Measurements from ENCODE around the gene BCL2L2.
"Not testable (repeated sequence)": the region's sequence is repeated elsewhere in the genome, so short reads cannot be mapped to it uniquely, and the experiment has no call there.

BCL2L2 gene

GRCh38 chr14:23324993-23325392 lies 18.4 kb downstream of the BCL2L2 start:
- DNase-seq, result no peak

DNA sequence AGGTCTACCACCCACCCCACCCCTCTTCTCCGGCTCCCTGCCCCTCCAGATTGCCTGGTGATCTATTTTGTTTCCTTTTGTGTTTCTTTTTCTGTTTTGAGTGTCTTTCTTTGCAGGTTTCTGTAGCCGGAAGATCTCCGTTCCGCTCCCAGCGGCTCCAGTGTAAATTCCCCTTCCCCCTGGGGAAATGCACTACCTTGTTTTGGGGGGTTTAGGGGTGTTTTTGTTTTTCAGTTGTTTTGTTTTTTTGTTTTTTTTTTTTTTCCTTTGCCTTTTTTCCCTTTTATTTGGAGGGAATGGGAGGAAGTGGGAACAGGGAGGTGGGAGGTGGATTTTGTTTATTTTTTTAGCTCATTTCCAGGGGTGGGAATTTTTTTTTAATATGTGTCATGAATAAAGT lies 19.1 kb downstream of the BCL2L2 start:
- DNase-seq, result not testable (repeated sequence)

DNA sequence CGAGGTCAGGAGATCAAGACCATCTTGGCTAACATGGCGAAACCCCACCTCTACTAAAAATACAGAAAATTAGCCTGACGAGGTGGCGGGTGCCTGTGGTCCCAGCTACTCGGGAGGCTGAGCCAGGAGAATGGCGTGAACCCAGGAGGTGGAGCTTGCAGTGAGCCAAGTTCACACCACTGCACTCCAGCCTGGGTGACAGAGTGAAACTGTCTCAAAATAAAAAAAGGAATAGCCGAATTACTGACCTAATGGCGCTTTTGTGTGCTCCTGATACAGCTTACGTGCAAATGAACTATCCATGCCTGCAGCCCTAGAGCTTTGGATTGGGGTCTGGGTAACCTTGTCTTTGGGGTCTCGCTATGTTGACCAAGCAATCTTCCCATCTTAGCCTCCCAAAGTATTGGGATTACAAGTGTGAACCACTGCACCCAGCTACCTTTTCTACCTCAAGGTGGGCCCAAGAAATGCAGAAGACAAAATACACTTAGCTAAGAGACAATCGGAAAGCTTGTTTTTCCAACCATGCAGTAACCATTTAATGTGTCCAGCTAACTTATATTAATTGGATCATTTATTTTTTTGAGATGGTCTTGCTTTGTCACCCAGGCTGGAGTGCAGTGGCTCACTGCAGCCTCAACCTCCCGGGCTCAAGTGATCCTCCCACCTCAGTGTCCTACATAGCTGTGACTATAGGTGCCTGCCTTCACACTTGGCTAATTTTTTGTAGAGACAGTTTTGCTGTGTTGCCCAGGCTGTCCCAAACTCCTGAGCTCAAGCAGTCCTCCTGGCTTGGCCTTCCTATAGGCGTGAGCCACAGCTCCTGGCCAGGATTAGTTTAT lies 20.1 kb downstream of the BCL2L2 start:
- DNase-seq, result no peak

- DNase-seq, result peak; percentile 51
Observed at GRCh38 chr14:23327947-23328744, 21.5 kb downstream of the BCL2L2 start.

DNA sequence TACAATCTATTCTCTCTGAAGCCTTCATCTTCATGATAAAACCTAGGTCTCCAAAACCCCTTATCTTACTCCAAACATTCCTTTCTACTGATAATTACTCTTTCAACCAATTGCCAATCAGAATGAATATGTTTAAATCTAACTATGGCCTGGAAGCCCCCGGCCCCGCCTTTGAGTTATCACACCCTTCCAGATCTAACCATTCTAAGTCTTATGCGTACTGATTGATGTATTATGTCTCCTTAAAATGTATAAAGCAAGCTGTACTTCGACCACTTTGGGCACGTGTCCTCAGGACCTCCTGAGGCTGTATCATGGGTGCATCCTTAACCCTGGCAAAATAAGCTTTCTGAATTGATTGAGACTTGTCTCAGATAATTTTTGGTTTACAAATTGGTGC lies 29.0 kb downstream of the BCL2L2 start:
- DNase-seq, result no peak

DNA sequence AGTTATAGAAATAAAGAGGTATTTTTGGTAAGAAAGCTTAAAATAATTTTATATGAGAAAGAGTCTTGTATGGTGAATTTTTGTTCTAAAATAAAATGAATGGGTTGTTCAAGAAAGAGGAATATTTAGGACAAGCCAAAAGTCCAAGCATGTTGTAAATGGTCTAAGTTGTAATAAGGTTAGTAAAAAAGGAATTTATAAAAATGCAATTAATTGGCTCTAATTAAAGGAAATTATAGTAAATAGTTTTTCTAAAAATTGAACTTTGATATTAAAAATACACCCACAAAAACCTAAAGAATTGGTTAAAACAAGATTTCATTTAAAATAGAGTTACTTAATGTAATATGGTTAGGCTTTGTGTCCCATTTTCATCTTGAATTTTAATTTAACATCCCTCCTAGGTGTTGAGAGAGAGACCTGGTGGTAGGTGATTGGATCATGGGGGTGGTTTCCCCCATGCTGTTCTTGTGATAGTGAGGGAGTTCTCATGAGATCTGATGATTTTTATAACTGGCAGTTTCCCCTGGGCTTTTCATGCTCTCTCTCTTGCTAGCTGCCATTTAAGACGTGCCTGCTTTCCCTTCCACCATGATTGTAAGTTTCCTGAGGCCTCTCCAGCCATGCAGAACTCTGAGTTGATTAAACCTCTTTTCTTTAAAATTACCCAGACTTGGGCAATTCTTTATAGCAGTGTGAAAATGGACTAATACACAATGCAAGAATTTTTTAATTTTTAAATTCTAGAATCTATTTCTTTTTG lies 33.1 kb downstream of the BCL2L2 start:
- no peak for DNase-seq

GRCh38 chr14:23344481-23344880 lies 37.8 kb downstream of the BCL2L2 start:
- no peak for DNase-seq

GRCh38 chr14:23345987-23346692 lies 39.5 kb downstream of the BCL2L2 start:
- DNase-seq, result no peak

- no peak for DNase-seq
Observed at GRCh38 chr14:23346693-23347405, 40.2 kb downstream of the BCL2L2 start.

DNA sequence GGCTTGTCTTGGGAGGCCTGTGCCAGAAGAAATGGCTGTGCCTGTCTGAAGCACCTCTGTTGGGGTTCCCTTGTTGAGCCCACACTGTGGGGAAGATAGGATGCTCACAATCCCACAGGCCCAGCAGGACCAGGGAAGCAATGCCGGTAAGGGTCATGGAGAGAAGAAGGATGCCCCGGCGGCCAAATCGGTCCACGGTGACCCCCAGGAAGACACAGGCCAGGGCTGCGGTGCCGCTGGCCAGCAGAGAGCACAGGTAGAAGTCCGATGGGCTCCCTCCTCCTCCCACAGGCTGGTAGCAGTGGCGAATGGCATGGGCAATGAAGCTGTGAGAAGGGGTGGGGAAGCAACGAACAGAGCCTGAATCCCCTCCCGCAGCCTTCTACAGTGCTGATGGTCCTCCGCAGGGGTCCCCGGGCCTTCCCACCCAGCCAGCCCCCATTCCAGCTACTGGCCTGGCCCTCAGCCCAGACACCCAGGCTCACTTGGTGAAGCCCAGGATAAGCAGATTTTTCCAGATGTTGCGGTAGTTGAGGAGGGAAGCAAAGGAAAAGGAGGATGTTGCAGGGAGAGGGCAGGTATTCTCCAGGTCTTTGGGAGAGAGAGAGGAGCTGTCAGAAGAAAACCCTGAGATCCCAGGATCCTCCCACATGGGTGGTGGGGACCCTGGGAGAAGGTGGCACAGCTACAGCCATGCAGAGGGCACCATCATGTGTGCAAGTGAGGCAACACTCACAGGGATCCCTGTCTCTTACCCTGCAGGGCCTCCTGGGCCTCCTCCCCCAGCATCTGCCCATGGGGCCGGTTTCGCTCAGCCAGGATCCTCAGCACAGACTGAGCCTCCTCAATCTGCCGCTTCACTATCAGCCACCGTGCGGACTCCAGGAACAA lies 41.0 kb downstream of the BCL2L2 start:
- DNase-seq, result no peak

GRCh38 chr14:23348297-23348655 lies 41.6 kb downstream of the BCL2L2 start:
- no peak for DNase-seq

- no peak for DNase-seq
Observed at GRCh38 chr14:23349156-23349845, 42.7 kb downstream of the BCL2L2 start.

GRCh38 chr14:23351681-23352505 lies 45.3 kb downstream of the BCL2L2 start:
- no peak for DNase-seq

DNA sequence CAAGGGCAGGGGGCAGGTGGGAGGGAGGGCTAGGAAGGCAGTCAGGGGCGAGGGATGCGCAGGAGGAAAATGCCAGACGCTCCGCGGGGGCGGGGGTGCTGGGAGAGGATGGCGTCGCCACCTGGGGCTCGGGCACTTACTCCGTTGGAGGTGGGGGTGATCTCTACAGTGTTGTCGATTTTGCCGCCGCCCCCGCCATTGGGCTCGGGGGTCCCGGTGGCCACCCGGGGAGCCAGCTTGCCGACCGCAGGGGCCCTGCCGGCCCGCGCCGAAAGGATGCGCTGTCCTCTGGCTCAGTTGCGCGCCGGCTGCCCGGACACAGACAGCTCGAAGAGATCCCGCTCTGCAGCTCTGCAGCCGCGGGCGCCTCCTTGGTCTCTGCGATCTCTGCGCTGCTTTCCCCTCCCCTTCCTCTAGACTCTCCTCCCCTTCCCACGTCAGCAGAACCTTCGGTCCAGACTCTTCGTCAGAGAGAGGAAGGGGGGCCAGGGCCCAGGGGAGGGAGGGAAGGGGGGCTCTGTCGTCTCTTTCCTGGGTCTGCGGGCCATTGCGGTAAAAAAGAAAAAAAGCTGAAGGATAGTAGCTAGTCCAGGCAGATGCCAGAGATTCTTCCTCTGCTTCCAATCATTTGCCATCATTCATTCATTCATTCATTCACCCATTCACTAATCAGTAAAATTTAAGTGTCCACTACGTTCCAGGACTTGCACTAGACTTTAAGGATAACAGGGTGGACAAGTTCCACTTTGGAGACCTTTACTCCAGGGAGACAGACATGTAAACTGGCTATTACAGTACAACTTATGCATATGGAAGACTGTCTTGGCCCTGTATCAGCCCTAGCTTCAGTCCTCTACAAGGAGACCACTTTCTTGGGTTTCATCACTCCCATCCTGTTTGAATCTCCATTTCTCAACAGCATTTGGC lies 46.1 kb downstream of the BCL2L2 start, which contains the start of gene SLC22A17:
TSS of gene SLC22A17 (minus strand) at position 382 of the 927 bp plus-strand sequence.
- DNase-seq, result peak; percentile 40

- no peak for DNase-seq
Observed at GRCh38 chr14:23353433-23353780, 46.8 kb downstream of the BCL2L2 start.

GRCh38 chr14:23354990-23355389 lies 48.4 kb downstream of the BCL2L2 start:
- no peak for DNase-seq

- DNase-seq, result no peak
Observed at GRCh38 chr14:23355871-23356435, 49.3 kb downstream of the BCL2L2 start.

- no peak for DNase-seq
Observed at GRCh38 chr14:23356662-23357061, 50.0 kb downstream of the BCL2L2 start.
